SKM-1 treated with dmso at 0.1 percent for 144 hours (cell line): ENCODE results near the gene TNKS2.
"Not testable (repeated sequence)": the region's sequence is repeated elsewhere in the genome, so short reads cannot be mapped to it uniquely, and the experiment has no call there.

Source experiments
- DNase-seq: peaks from one replicate; lab custom pipeline; 2025; ENCODE audit not compliant: unreplicated experiment; lab: John Stamatoyannopoulos, UW

TNKS2 gene

DNA sequence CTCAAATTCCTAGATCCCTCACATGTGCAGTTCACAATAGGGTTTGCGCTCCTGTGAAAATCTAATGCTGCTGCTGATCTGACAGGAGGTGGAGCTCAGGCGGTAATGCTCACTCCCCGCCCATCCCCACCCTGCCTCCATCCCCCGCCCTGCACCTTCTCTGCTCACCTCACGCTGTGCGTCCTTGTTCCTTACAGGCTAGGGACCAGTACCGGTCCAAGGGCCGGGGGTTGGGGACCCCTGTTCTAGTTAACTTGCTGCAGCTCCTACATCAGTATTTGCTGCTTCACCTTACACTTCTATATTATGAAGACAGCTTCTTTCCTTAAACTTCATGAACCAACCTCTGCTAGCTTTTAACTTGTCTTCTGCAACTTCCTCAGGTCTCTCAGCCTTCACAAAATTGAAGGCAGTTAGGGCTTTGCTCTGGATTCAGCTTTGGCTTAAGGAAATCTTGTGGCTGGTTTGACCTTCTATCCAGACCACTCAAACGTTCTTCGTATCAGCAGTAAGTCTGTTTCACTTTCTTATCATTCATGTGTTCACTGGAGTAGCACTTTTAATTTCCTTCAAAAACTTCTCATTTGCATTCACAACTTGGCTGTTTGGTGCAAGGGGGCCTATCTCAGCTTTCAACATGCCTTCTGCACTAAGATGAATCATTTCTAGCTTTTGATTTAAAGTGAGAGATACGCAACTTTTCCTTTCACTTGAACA lies 1.7 kb upstream of the TNKS2 start:
- DNase-seq = no peak

DNA sequence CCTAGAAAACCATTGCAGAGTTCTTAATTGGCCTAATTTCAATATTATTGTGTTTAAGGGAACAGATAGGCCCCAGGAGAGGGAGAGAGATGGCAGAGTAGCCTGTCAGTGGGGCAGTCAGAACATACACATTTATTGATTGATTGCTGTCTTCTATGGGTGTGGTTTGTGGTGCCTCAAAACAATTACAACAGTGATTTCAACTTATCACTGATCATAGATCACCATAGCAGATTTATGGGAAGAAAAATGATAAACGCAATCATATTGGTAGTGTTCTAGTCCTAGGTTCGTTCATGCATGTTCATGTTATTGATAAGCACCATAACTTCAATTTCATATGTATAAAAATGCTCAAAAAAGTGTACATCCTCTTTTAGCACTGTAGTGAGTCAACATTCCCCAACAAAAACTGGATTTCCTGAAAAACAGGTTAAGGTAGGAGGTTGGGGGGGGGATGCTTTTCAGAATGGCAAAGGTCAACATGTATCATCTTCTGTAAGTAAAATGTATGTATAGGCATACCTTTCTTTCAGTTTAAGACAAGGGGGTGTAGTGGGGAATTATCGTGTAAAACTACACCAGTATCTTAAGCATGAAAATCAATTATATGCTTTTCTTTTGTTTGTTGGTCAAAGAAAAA lies 1.1 kb upstream of the TNKS2 start:
- no peak for DNase-seq

DNA sequence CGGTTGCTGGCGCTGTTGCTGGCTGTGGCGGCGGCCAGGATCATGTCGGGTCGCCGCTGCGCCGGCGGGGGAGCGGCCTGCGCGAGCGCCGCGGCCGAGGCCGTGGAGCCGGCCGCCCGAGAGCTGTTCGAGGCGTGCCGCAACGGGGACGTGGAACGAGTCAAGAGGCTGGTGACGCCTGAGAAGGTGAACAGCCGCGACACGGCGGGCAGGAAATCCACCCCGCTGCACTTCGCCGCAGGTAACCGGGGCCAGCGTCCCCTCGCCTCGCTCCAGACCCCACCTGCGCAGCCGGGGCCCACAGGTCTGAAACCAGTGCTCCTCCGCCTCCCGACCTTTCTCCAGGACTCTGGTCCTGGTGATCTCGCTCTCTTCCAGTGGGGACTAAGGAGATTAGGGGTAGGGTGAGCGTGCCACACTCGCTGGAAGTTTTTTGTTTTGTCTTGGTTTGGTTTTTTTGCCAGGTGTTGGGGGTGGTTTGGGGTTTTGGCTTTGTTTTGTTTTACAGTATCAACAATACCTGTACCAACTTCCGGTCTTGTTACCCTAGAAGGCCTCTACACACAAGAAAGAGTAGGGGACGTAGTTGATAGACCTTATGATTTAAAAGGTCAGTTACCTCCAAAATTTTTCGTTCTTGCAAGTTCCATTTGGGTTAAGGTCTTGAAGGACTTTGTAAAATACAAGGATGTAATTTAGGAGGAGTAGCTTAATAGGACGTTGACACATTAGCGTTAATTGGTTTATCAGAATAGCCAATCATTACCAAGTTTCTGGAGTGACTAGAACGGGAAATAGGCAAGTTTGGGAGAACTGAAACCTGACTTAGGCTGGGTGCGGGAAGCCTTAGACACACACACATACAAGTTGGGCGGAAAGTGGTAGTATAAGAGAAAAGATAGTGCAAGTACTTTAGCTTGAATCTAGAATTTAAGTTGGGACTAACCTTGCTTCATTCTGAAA lies 704 bp downstream of the TNKS2 start:
- peak; percentile 53 for DNase-seq

DNA sequence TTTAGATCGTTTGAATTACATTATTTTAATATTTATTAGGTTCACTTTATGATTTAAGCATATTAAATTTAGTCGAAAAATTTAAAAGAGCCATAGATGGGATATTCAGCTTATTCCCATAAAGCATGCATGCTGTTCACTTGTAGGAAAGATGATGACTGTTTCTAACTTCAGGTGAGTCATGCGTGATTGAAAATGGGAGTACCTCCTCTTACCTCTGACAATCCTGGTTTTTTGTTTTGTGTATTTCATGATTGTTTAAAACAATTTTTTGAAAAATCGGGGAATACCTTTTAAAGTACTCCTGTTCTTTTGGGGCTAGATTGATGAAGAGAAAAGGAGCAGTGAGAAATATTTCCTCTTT lies 1.4 kb downstream of the TNKS2 start:
- no peak for DNase-seq

DNA sequence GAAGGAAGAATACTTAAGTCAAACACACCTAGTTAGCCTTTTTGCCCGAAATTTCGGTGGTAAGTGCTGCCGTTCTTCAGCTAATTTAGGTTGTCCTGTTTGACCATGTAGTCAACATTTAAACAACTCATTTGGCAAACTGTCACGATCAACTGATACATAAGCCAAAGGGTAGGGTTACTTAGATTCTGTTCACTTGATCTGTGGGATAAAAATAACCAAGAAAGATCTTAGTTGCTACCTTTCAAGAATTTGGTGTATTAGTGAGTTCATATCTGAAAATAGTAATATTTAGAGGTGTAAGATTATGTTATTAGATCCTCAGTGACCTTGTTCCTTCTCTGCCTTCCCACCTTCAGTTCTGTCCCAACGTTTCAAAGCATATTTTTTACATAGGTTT lies 2.0 kb downstream of the TNKS2 start:
- no peak for DNase-seq

DNA sequence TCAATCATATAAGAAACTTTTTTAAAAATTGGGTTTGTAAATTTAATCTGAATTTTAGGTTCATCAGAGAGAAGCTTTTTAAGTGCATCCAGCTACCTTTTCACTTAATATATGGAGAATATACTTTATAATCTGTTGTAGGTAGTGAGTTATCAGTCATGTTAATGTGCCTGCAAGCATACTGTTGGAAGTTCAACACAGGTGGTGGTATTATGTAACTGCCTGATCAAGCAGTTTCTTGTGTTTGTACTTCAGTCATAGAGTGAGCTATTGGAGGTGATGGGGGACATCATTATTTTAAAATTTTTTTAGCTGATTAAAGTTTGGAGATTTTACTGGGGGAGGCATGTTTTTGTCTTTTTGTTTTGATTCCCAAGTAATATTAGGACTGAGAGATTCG lies 2.5 kb downstream of the TNKS2 start:
- DNase-seq = no peak

DNA sequence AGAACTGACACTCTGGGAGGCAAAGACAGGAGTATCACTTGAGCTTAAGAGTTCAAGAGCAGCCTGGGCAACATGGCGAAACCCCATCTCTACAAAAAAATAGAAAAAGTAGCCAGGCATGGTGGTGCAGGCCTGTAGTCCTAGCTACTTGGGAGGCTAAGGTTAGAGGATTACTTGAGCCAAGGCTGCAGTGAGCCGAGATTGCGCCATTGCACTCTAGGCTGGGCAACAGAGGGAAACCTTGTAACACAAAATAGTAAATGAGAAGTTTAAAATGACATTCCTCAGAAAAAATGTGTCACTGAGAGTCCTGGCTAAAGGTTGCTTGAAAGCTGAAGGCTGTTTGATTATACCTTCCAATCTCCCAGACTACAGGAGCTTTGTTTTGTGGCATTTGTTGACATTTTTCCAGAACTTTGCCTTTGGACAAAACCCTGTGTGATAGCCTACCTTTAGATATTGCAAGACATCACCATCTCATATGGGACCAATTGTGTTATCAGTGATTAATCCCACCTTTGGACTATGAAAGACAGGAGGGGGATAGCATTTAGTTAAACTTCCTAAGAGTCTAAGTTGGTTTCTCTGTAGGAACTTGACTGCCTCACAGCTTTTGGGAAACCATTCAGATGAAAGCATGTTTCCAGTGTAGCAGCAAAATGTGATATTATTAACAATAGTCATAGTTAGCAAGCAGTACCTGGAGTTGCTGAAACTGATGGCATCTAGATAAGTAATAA lies 5.3 kb downstream of the TNKS2 start:
- DNase-seq = no peak

DNA sequence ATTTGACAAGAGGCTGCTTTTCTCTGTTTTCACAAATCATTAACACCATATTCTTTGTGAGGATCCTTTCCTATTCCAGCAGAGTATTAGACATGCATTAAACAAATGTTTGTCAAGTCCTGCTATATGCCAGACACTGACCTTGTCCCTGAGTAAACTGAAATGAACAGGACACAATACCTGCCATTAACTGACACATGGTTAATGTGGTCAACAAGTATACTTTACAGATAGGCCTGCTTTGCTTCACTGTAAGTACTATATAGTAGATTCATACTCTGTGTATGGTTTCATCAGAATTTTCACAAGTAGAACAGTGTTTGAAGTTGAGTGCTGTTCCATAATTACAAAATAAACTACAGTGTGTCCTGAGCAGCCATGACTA lies 5.9 kb downstream of the TNKS2 start:
- no peak for DNase-seq

DNA sequence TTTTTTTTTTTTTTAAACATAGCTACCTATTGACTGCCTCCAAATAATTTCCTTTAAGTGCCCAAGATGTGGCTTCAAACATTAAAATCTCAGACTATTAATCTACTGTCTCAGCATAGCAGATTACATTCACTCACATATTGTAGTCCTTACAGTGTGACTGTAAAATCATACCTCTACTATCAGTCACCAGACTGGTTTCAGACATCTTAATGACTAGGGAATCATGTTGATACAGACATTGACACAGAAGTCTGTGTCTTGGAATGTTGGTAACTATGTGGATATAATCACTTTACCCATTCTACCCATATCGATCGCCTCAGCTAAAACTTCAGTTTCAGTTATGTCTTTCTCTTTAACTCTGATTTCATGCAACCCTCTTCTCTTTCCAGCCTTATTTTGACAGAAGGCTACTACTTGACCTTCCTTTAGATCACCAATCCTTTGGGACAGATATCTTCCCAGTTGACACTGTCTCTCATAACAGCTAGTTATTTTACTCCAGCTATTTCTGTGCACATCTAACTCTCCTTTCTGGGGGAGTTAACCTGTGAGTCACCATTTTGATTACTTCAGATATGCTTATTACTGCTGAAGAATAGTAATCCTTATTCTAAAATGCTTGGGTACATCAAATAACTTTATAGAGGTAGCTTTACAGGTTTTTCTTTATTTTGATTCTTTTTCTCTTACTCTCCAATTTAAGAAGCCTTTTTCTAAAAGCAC lies 7.0 kb downstream of the TNKS2 start:
- DNase-seq = no peak

DNA sequence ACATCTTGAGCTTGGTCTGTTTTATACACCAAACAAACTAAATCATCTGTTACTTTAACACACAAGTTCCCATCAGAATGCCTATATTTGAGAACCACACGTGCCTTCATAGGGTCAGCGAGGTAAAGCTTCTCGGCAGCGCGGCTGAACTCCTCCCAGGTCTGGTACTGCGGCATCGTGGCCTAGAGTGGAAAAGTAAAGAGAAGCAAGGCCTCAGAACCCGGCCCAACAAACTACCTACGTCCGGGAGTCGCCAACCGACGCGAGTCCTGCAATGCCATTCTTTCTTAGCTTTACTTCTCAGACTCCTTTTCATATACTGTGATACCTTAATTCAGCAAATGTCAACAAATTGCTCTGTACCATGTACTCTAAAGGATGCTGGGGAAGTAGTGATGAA lies 9.0 kb downstream of the TNKS2 start:
- DNase-seq = not testable (repeated sequence)

DNA sequence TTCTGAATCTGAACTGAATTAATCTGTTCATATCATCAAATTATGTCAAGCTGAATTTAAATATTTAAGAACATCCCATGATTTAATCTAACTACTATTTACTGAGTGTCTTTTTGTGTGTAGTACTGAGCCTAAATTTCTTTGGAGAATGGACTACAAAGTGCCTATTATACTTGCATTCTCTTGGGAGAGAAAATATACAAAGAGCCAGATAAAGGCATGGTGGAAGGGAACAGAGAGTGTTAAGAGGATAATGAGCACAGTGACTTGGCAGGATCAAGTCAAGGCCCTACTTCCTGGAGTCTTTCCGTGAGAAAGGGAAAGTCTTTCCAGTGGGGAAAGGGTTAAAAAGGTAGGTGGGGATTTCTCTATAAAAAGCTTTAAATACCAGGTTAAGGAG lies 15.0 kb downstream of the TNKS2 start:
- DNase-seq = no peak

DNA sequence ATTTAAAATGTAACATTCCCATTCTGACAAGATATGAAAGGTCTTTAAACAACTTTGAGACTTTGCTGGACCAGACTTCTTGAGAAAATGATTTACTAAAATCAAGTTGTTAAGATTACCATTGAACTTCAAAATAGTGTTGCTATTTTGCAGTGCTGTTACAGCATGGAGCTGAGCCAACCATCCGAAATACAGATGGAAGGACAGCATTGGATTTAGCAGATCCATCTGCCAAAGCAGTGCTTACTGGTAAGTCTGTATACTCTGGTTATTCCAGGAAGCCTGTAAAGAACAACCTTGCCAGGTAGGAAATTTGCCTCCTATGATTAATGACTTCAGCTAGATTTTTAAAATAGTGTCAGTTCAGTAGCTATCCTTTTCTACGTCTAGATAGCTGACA lies 18.8 kb downstream of the TNKS2 start:
- DNase-seq = no peak

DNA sequence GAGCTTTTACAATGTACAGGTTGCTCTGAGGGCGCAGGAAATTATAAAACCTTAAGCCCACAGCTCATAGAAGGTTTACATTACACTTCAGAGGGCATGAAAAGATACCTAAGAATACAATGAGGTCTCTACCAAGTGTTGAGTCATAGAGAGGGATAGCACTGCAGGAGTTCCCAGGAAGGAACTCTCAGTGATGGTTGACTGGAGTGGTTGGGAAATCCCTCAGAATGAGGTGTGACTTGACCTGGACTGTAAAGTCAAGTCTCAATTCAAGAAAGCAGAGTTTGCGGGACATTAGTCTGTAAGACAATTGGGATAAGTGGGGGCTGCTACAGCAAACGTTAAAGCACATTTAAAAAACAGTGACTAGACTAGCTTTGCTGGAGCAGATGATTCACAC lies 21.9 kb downstream of the TNKS2 start:
- DNase-seq = no peak

DNA sequence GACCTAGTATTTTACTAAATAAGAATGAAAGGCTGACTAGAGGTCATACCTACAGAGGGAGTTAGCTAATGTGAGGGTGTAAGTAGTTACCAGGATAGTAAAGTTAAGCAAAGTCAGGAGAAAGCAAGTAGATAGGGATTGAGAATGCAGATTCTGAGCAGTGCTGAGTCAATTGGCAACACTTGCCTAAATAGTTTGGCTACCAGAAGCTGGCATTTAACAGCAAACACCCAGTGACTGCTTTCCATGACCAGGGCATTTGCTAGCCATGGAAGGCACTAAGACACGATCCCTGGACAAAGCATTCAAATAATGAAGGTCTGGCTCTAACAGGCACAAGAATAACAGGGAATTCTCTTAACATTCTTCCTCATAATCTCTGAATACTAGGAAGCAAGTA lies 25.9 kb downstream of the TNKS2 start:
- no peak for DNase-seq

DNA sequence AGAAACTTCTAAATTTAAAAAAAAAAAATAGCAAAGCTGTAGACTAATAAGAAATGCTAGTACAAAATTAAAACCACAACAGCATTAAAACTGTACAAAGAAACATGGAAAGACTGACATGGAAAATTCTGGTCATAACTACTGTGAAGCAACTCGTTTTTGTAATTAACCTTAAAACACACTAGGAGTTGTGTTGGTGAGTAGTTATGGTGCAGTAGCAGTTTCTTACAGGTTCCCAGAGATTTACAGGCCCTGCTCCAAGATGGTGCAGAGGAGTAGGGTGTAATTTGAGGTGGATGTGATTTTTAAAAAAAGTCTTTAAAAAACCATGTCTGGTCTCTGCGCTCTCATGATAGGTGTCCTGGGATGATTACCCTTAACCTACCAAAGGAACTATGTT lies 31.0 kb downstream of the TNKS2 start:
- DNase-seq = no peak

DNA sequence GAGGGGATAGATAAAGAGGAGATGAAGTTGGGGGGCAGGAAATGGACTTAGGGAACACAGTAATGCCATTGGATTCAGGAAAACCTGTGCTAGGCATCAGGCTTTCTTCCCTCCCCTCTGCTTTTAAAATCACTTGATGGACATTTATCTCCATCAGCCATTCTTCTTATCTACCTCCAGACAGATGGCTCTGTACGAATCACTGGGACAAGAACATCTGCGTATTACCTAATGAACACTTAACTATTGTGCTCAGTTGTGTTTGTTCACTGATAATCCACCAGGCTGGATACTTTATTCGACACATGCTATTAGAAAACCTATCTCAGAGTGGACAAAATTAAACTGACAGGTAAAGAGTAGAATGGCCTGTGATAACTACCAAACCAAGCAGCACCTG lies 40.0 kb downstream of the TNKS2 start:
- no peak for DNase-seq

DNA sequence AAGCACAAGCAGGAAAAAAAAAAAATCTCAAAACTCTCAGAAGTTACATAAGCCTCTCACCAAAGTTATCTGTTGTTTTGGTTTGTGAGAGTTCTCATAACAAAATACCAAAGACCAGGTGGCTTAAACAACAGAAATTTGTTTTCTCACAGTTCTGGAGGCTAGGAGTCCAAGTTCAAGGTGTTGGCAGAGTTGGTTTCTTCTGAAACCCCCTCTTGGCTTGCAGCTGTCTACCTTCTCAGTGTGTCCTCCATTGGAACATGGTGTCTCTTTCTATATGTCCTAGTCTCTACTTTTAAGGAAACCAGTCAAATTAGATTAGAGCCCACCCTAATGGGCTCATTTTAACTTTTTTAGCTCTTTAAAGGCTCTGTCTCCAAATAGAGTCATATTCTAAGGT lies 44.9 kb downstream of the TNKS2 start:
- no peak for DNase-seq

DNA sequence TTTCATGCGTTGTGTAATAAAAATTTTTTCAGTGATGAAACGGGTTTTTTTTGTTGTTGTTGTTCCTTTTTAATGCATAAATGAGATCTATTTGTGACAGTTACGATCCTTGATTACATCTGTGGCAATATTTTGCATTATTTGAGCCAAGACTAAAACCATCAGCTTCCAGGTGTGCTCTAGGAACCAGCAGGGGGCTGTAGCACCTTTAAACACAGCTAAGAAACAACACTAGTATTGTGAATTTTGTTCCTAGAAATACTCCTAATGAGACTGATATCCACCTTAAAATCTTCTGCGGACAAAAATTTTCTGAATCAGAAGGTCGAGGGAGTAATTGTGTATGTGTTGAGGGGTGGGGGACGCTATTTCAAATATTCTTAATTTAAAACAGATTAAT lies 58.4 kb downstream of the TNKS2 start:
- no peak for DNase-seq

DNA sequence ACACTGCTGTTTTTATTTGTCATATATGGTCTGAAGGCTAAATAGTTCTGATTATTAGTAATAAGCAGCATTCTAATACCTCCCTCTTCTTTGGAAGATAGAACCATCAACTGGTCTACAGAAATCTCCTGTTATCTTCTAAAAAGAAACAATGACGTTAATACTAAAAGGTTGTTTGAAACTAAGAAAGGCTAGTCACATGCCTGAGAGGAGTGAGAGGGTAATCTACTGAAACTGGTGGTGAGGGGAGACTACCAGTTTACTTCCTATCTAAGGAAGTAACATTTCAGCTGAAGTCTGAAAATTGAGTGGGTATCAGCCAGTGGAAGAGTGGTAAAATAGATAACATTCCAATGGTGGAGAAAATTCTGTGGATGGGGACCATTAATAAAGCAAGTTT lies 62.7 kb downstream of the TNKS2 start:
- DNase-seq = no peak

DNA sequence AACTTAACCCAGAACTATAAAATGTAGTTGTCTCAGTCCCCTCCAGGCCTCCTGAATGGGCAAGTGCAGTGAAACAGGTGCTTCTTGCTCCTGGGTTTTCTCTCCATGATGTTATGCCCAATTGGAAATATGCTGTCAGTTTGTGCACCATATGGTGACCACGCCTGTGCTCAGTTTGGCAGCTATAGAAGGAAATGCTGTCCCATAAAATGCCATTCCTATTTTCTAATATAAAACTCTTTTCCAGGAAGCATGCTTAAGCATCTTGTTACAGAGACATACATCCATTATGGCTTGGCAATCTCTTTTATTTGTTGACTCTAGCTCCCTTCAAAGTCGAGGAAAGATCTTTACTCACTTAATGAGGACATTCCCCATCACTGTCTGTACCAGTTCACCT lies 65.9 kb downstream of the TNKS2 start:
- DNase-seq = no peak

DNA sequence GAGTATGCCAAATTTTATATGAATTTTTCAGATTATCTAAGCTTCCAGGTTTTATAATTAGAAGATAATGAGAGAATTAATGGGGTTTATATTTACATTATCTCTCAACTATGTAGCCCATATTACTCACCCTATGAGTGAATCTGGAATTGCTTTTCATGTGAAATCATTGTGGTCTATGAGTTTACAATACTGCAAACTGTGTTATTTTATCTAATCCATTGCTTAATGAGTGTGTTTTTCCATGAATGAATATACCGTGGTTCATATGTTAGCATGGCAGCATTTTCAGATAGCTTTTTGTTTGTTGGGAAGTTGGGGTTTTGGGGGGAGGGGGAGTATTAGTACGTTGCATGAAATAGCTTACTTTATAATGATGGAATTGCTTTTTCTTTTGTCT lies 66.5 kb downstream of the TNKS2 start:
- DNase-seq = no peak
